Smooth muscle cell (in vitro differentiated cells): ENCODE measurements around the gene EOLA2. TPM values are rescaled to one million over a fixed set of nuclear protein-coding genes. Genes with fewer than 3 reads are reported as not detected.
"Not testable (repeated sequence)": the region's sequence is repeated elsewhere in the genome, so short reads cannot be mapped to it uniquely, and the experiment has no call there.

Experiments used
- DNase-seq: peaks from one replicate; lab custom pipeline; 2025; ENCODE audit not compliant: unreplicated experiment; lab: John Stamatoyannopoulos, UW
- H2AFZ ChIP-seq: fragments of 200-600 bp; sonication (generic); 2 replicates; pipeline ENCODE4 v1.6.0; 2016; ENCODE audit warnings: antibody characterized with exemption, low read depth, mild to moderate bottlenecking
- H3F3A ChIP-seq: fragments of 200-600 bp; sonication (generic); 2 replicates; pipeline ENCODE4 v1.6.0; 2017; ENCODE audit warnings: antibody characterized with exemption, low read depth
- H3K27ac ChIP-seq: fragments of 200-600 bp; sonication (generic); 2 replicates; pipeline ENCODE4 v1.5.1; 2016; ENCODE audit warnings: low read depth, mild to moderate bottlenecking
- H3K27me3 ChIP-seq: fragments of 200-600 bp; sonication (generic); 2 replicates; pipeline ENCODE4 v1.6.1; 2016; ENCODE audit warnings: low read depth, mild to moderate bottlenecking
- H3K36me3 ChIP-seq: fragments of 200-600 bp; sonication (generic); 2 replicates; pipeline ENCODE4 v1.5.1; 2016; ENCODE audit warnings: low read depth
- H3K4me1 ChIP-seq: fragments of 200-600 bp; sonication (generic); 2 replicates; pipeline ENCODE4 v1.5.1; 2016; ENCODE audit warnings: low read depth
- H3K4me2 ChIP-seq: fragments of 200-600 bp; sonication (generic); 2 replicates; pipeline ENCODE4 v1.6.0; 2016; ENCODE audit warnings: mild to moderate bottlenecking
- H3K4me3 ChIP-seq: fragments of 200-600 bp; sonication (generic); 2 replicates; pipeline ENCODE4 v1.5.1; 2016; ENCODE audit warnings: mild to moderate bottlenecking
- H3K79me2 ChIP-seq: fragments of 200-600 bp; sonication (generic); 2 replicates; pipeline ENCODE4 v1.6.0; 2016; ENCODE audit warnings: low read depth, mild to moderate bottlenecking
- H3K9ac ChIP-seq: fragments of 200-600 bp; sonication (generic); 2 replicates; pipeline ENCODE4 v1.6.0; 2016; ENCODE audit warnings: low read depth
- H3K9me3 ChIP-seq: fragments of 200-600 bp; sonication (generic); replicated peaks from 2 replicates; pipeline ENCODE4 v1.5.1; 2016; ENCODE audit warnings: low read depth
- H4K20me1 ChIP-seq: fragments of 200-600 bp; sonication (generic); 2 replicates; pipeline ENCODE4 v1.6.0; 2016; ENCODE audit warnings: low read depth
- CTCF ChIP-seq: fragments of 200-600 bp; sonication (generic); IDR thresholded peaks from 2 replicates; pipeline ENCODE4 v1.5.1; 2017; ENCODE audit warnings: borderline replicate concordance, mild to moderate bottlenecking, antibody characterized with exemption; ENCODE audit not compliant: insufficient read depth, poor library complexity, severe bottlenecking
- WGBS: methylation state at CpG from one replicate; pipeline ENCODE4 v1.1.7; 2016; ENCODE audit warnings: low lambda C conversion rate; 5-methylcytosine and 5-hydroxymethylcytosine counted together
- polyA plus RNA-seq: library from polyadenylated mRNA; unstranded; fragments of >200 nt; fragmentation: Nextera tagmentation; extraction: Ambion mirVana; gene quantifications from 2 replicates; pipeline ENCODE4 v1.2.1, GENCODE V29; 2016
- total RNA-seq: library from RNA; depleted of rRNA; stranded (reverse); fragments of >200 nt; gene quantifications from 2 replicates; pipeline ENCODE4 v1.2.3, GENCODE V29; 2014

The EOLA2 gene
- total and polyA plus RNA-seq, 2 experiments from 2014 or later: 31.2 to 52.5 TPM

GRCh38 chrX:149898554-149898953 lies 39.7 kb downstream of the EOLA2 start:
- H3F3A ChIP-seq: no peaks in the 10 kb centered on the region
- H3K4me1 ChIP-seq: no peaks in the 10 kb centered on the region
- TF ChIP-seq CTCF: no peak
- no peaks in the 10 kb centered on the region for H4K20me1 ChIP-seq
- no peaks in the 10 kb centered on the region for H3K27me3 ChIP-seq
- no peaks in the 10 kb centered on the region for H3K79me2 ChIP-seq
- no peak for DNase-seq
- H3K4me3 ChIP-seq: no peak overlapping the region
- no peaks in the 10 kb centered on the region for H3K36me3 ChIP-seq
- no peak overlapping the region for H3K4me2 ChIP-seq
- no peaks in the 10 kb centered on the region for H3K9me3 ChIP-seq
- 74% methylated on average over 1 of the region's 1 CpG for WGBS
- no peak overlapping the region for H3K9ac ChIP-seq
- no peak overlapping the region for H3K27ac ChIP-seq
- H2AFZ ChIP-seq: no peak overlapping the region

- not testable (repeated sequence) for H3K27me3 ChIP-seq, H3K4me3 ChIP-seq, H3F3A ChIP-seq, H3K9ac ChIP-seq, H4K20me1 ChIP-seq, H3K27ac ChIP-seq, H3K79me2 ChIP-seq, H2AFZ ChIP-seq, DNase-seq, H3K4me2 ChIP-seq, H3K9me3 ChIP-seq, H3K4me1 ChIP-seq, H3K36me3 ChIP-seq
- WGBS: 100% methylated on average over 2 of the region's 2 CpGs
These were observed 47.5 kb downstream of the EOLA2 start for GRCh38 chrX:149890828-149891227.

Other genes starting within 250 kb of the EOLA2 start
- not detected in 2 replicates for gene MAGEA11, start 226.4 kb downstream of the EOLA2 start, total RNA-seq
- gene MAGEA11, start 226.4 kb downstream of the EOLA2 start, polyA plus RNA-seq: not detected in 2 replicates
- gene HSFX1, start 164.4 kb downstream of the EOLA2 start, total RNA-seq: 0.31 and 1.7 TPM in 2 replicates
- gene HSFX1, start 164.4 kb downstream of the EOLA2 start, polyA plus RNA-seq: 1.1 TPM in 2 replicates
- gene MAGEA9, start 156.6 kb downstream of the EOLA2 start, total RNA-seq: not detected in 2 replicates
- not detected in 2 replicates for gene MAGEA9, start 156.6 kb downstream of the EOLA2 start, polyA plus RNA-seq
- not detected in 2 replicates for gene MAGEA8, start 57.3 kb downstream of the EOLA2 start, total RNA-seq
- not detected in 2 replicates for gene MAGEA8, start 57.3 kb downstream of the EOLA2 start, polyA plus RNA-seq
- gene HSFX4, start 8.9 kb downstream of the EOLA2 start, total RNA-seq: not detected in 2 replicates
- not detected in 2 replicates for gene HSFX4, start 8.9 kb downstream of the EOLA2 start, polyA plus RNA-seq